Myocyte (in vitro differentiated cells): ENCODE data around the gene SLC16A12. TPM values are rescaled to one million over a fixed set of nuclear protein-coding genes. Genes with fewer than 3 reads are reported as not detected.
A peak's percentile ranks its signal among the peaks of the same experiment; 100 is the strongest.
"Not testable (repeated sequence)": the region's sequence is repeated elsewhere in the genome, so short reads cannot be mapped to it uniquely, and the experiment has no call there.

Source experiments
- DNase-seq: peaks from one replicate; pipeline ENCODE4 v3.0.0-alpha.2; 2012; ENCODE audit warnings: low read depth
- total RNA-seq: library from RNA; depleted of rRNA; stranded (reverse); fragments of >200 nt; gene quantifications from 2 replicates; pipeline ENCODE4 v1.2.3, GENCODE V29; 2014

The SLC16A12 gene
- total RNA-seq, 1 donor from 2014 or later = 0.24 TPM

DNA sequence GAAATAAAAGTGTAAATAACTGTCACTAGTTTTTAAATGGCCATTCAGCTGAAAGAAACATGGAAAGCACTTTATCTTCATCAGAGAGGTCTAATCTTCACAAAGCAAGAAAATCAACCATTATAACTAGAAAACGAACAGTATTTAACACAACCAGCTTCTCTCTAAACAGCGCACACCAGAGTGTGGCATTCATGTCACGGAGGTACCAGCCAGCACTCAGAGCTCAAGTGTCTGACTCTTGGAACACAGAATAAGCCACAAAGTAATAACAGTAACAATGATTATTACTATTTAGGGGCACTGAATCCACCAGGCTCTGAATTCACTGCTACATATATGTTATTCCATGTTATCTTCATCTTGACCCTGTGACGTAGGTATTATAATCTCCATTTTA is 60.9 kb downstream of the SLC16A12 start:
- no peak for DNase-seq

GRCh38 chr10:89471110-89471809 is 64.1 kb downstream of the SLC16A12 start:
- no peak for DNase-seq

GRCh38 chr10:89470628-89471027 is 64.8 kb downstream of the SLC16A12 start:
- DNase-seq = peak; percentile 36

- no peak for DNase-seq
These were observed 65.9 kb downstream of the SLC16A12 start for GRCh38 chr10:89469517-89469916.

GRCh38 chr10:89468191-89468965 is 67.0 kb downstream of the SLC16A12 start:
- no peak for DNase-seq

- DNase-seq = peak; percentile 33
These were observed 68.8 kb downstream of the SLC16A12 start for GRCh38 chr10:89466599-89467035.

DNA sequence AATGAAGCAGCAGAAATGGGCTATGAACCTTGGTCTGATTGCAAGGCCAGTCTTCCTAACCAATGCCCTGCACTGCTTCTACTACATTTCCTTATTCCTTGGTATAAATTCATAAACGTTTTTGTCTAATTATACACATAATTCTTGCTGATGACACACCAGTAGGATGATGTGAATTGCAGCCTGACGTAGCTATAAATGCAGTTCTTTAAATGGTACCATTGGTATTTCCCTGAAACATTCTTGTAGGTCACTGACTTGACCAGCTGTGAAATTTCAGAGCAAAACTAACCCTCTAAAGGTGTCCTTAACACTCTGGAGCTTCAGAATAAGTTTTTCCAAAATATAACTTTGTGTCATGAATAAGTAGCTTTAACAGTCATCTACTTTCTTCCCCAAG is 70.2 kb downstream of the SLC16A12 start:
- DNase-seq = no peak

- DNase-seq = no peak
These were observed 71.4 kb downstream of the SLC16A12 start for GRCh38 chr10:89463846-89464537.

DNA sequence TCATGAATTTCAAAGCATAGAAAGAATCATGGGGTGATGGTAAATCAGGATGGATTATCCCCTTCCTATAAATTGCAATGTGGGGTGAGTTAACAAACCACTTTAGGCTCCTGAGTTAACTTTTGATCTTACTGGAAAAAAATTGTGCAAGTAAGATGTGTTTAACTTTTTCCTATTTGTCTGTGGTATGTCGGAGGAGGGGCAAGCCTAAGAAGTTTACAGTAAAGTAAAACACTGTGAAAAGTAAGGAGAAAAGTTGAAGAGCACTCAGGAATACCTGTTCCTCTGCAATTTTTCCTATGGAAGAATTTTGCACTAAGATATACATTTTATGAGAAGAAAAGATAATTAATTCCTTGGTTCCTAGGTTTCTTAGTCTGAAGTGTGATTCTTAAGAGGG is 76.6 kb downstream of the SLC16A12 start:
- no peak for DNase-seq

DNA sequence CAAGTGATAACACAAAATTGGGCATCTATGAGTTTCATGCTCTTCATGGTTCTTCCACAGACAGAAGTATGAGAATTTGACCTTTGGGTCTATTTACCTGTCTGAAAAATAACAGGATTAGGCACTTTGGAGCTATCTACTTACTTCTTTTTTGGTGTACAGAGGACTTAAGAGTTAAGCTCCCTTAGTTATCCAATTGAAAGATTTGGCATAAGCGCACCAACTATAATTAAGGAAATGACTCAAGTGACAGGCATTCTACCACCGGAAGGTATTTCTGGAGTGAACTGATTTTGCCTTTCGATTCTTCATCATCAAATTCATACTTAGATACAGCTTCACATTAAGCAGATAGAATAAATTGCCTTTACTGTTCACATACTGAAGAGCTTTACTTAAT is 77.1 kb downstream of the SLC16A12 start:
- peak; percentile 62 for DNase-seq

GRCh38 chr10:89454561-89455347 is 80.6 kb downstream of the SLC16A12 start:
- no peak for DNase-seq

DNA sequence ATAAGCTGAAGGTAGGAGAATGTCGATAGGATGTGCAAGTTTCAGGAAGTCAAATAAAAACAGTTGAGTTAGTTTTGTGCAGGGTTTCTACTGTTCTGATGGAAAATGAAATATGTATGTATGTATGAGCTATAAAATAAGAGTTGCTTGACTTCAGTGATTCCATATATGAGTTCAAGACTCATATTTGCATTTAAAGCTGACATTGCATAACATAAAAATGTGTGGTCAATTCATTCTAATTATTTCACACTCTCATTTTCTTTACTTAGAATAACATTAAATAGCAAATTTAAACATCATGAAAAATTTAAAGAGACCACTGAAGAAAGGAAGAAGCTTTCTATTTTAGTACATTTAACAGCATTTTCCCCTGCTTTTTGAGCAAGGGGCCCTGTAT is 83.2 kb downstream of the SLC16A12 start:
- DNase-seq = no peak

- DNase-seq = no peak
These were observed 84.5 kb downstream of the SLC16A12 start for GRCh38 chr10:89450901-89451300.

- DNase-seq = not testable (repeated sequence)
These were observed 90.6 kb downstream of the SLC16A12 start for GRCh38 chr10:89444819-89445218.

- DNase-seq = no peak
These were observed 93.1 kb downstream of the SLC16A12 start for GRCh38 chr10:89442289-89442688.

DNA sequence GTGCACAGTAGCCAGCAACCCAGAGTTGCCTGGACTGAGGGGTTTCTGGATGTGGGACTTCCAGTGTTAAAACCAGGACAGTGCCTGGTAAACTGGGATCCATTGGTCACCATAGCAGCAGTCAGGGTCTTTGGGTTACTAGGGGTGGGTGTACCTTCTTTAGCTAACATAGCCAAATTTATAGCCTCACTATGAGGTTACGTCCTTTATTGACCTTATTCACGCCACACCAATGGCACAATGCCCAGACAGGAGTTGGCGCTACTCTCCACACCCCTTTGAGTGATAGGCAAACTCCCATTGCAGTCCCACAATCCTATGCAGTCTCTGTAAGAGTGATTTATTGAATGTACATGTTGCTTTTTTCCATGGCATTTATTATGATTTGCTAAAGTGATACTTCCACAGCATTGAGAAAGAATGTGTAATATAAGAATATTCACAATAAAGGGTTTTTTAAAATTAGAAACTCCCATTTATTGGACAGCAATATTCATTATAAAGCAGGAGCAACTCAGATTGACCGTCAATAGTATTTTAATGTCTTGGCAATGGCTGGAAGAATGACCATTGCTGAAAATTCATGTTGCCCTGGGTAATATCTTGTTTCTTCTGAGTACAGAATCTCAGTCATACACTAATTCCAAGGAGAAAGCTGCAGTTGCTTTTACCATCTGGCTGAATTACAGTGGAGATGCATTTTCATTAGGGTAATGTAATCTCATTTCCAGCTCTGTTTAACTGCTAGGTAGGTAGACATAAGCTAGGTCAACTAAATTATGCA is 95.0 kb downstream of the SLC16A12 start:
- no peak for DNase-seq

DNA sequence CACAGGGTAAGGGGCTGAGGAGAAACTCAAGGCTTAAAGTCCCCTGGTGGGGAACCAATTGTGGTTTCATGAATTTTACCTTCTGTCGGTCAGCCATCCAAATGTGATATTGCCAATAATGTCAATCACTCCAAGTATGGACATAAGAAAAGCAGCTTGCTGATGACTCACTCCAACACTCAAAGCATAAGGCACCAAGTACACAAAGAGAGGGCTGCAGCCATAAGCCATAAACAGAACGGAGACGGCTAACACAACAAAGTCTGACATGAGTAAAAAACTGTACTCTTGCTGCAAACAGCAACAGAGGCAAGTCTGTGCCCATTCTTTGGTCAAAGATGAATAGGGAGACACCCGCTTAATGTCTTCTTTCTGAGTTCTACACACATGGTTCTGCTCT is 96.9 kb downstream of the SLC16A12 start:
- DNase-seq = no peak

DNA sequence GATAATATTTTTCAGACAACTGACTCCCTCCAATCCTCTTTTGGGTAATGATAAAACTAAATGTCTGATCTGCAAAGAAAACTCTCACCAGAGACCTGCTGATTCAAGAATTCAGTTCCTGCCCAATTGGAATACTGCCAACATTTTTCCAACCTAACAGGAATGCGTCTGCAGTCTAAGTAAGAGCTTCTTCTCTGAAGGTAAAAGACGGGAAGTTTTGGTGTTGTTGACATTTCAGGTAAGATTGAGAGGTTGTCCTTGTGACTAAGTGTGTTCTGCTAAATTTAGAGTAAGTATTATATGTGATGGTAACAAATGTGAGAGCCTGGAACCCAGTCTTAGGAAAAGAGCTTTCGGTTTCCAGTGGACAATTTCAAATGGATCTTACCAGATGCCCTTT is 103.4 kb downstream of the SLC16A12 start:
- DNase-seq = peak; percentile 49

DNA sequence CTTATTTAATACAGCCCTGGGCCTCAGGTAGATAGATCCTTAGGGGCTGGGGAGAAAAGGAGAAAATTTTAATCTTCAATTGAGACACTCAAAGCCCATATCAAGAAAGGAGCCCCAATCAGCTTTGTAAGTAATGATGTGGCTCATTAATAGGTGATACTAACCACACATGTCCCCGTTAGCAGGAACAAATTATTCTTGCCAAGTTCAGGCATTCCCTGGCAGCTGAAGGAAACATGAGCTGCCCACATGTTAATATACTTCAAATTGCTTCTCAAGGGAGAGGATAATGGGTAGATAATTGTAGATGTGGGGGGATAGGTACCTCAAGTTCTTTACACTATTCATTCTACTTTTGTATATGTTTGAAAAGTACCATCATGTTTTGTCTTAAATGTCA is 106.5 kb downstream of the SLC16A12 start:
- peak; percentile 67 for DNase-seq

DNA sequence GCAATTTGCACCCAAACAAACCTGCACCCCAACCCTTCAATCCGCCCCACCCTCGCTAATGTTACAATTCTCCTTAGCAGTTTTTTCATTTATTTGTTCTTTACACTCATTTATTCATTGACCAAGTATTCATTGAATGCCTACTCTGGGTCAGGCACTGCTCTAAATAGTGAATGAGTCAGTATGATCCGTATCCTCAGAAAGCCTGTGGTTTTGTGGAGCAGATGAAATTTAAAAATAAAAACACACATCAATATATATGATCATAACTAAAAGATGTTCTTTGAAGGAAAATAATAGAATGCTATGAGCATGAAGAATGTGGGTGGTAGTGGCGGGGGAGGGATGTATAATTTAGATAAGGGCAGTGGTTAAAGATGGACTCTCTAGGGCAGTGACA is 107.8 kb downstream of the SLC16A12 start:
- DNase-seq = peak; percentile 75
